VCaP (cell line): Measurements from ENCODE around the gene NPFFR2.

Source experiments
- H3K27ac ChIP-seq: fragments of 450-650 bp; 2 replicates; pipeline ENCODE4 v1.5.1; 2017
- CTCF ChIP-seq: fragments of 450-650 bp; conservative IDR thresholded peaks from 2 replicates; pipeline ENCODE4 v1.5.1; 2017; ENCODE audit warnings: mild to moderate bottlenecking, moderate library complexity

The NPFFR2 gene

GRCh38 chr4:72031868-72032608 lies at the start of gene NPFFR2:
Gene NPFFR2, plus strand, starts transcription at chr4:72032000. Its CDS starts 96,592 bp downstream, at chr4:72128592.
- no peak for TF ChIP-seq CTCF
- H3K27ac ChIP-seq = no peak within 1 kb of the TSS

GRCh38 chr4:71992571-71993312 lies 39.1 kb upstream of the NPFFR2 start:
- H3K27ac ChIP-seq = no peak overlapping the region
- TF ChIP-seq CTCF = no peak

GRCh38 chr4:71994559-71994958 lies 37.2 kb upstream of the NPFFR2 start:
- no peak overlapping the region for H3K27ac ChIP-seq
- no peak for TF ChIP-seq CTCF

- no peak overlapping the region for H3K27ac ChIP-seq
- no peak for TF ChIP-seq CTCF
Observed at GRCh38 chr4:71995297-71995696, 36.5 kb upstream of the NPFFR2 start.

- H3K27ac ChIP-seq = no peak overlapping the region
- TF ChIP-seq CTCF = no peak
Observed at GRCh38 chr4:72006586-72006985, 25.2 kb upstream of the NPFFR2 start.

- no peak for TF ChIP-seq CTCF
- H3K27ac ChIP-seq = no peak overlapping the region
Observed at GRCh38 chr4:72011906-72012305, 19.9 kb upstream of the NPFFR2 start.

GRCh38 chr4:72016011-72016410 lies 15.8 kb upstream of the NPFFR2 start:
- no peak for TF ChIP-seq CTCF
- H3K27ac ChIP-seq = no peak overlapping the region
